Progenitor cell of endocrine pancreas (in vitro differentiated cells): ENCODE measurements around the gene RACK1. TPM values are rescaled to one million over a fixed set of nuclear protein-coding genes. Genes with fewer than 3 reads are reported as not detected.
"Not testable (repeated sequence)": the region's sequence is repeated elsewhere in the genome, so short reads cannot be mapped to it uniquely, and the experiment has no call there.

ENCODE experiments used
- DNase-seq: peaks from one replicate; pipeline ENCODE4 v3.0.0; 2021; ENCODE audit warnings: low spot score; ENCODE audit not compliant: unreplicated experiment
- H3K27ac Mint-ChIP-seq: 2 replicates; pipeline ENCODE4 v1.8.0; 2021; ENCODE audit warnings: mild to moderate bottlenecking, moderate library complexity, mixed read lengths
- H3K27me3 Mint-ChIP-seq: 2 replicates; pipeline ENCODE4 v1.8.0; 2021; ENCODE audit warnings: mixed read lengths
- H3K36me3 Mint-ChIP-seq: 2 replicates; pipeline ENCODE4 v1.8.0; 2022; ENCODE audit warnings: mixed read lengths; ENCODE audit not compliant: insufficient read depth
- H3K4me1 Mint-ChIP-seq: 2 replicates; pipeline ENCODE4 v1.8.0; 2021; ENCODE audit warnings: low read depth, mixed read lengths
- H3K4me3 Mint-ChIP-seq: 2 replicates; pipeline ENCODE4 v1.8.0; 2021; ENCODE audit warnings: low read depth, mild to moderate bottlenecking, moderate library complexity, mixed read lengths
- H3K9me3 Mint-ChIP-seq: 2 replicates; pipeline ENCODE4 v1.8.0; 2021; ENCODE audit warnings: low read depth, mixed read lengths
- CTCF ChIP-seq: fragments of 200-600 bp; sonication (generic); IDR thresholded peaks from one replicate; pipeline ENCODE4 v1.5.0; 2021; ENCODE audit warnings: antibody characterized with exemption, mild to moderate bottlenecking; ENCODE audit not compliant: unreplicated experiment
- total RNA-seq: library from RNA; stranded (reverse); gene quantifications from 2 replicates; pipeline ENCODE4 v1.2.1, GENCODE V29; 2021

The RACK1 gene
- total RNA-seq, 1 donor from 2014 or later: 1,855 TPM

- no peak overlapping the region for H3K27ac Mint-ChIP-seq
Observed at GRCh38 chr5:181282874-181283273, 39.2 kb upstream of the RACK1 start.

GRCh38 chr5:181282415-181282814 lies 38.7 kb upstream of the RACK1 start:
- H3K9me3 Mint-ChIP-seq, H3K27me3 Mint-ChIP-seq, H3K36me3 Mint-ChIP-seq, H3K27ac Mint-ChIP-seq, H3K4me3 Mint-ChIP-seq, H3K4me1 Mint-ChIP-seq, DNase-seq: not testable (repeated sequence)

More at GRCh38 chr5:181282874-181283273, 39.2 kb upstream of the RACK1 start:
- Mint-ChIP-seq H3K4me3 (peak overlapping the region; percentile 5), H3K27me3 (peaks cover 4% of the 10 kb centered on the region), H3K36me3 (no peaks in the 10 kb centered on the region), H3K9me3 (no peaks in the 10 kb centered on the region), H3K4me1 (peaks cover 8% of the 10 kb centered on the region)
- no peak for DNase-seq
- TF ChIP-seq CTCF: no peak

GRCh38 chr5:181281984-181282316 lies 38.2 kb upstream of the RACK1 start:
- H3K27me3 Mint-ChIP-seq: peaks cover 4% of the 10 kb centered on the region
- no peaks in the 10 kb centered on the region for H3K36me3 Mint-ChIP-seq
- peak overlapping the region; percentile 90 for H3K27ac Mint-ChIP-seq
- DNase-seq: no peak
- H3K4me3 Mint-ChIP-seq: no peak overlapping the region
- no peak for TF ChIP-seq CTCF
- peaks cover 8% of the 10 kb centered on the region for H3K4me1 Mint-ChIP-seq
- H3K9me3 Mint-ChIP-seq: no peaks in the 10 kb centered on the region

- no peak overlapping the region for H3K4me3 Mint-ChIP-seq
- peak; percentile 45 for DNase-seq
- peaks cover 8% of the 10 kb centered on the region for H3K4me1 Mint-ChIP-seq
- no peaks in the 10 kb centered on the region for H3K36me3 Mint-ChIP-seq
- H3K27me3 Mint-ChIP-seq: peaks cover 4% of the 10 kb centered on the region
- TF ChIP-seq CTCF: no peak
- H3K9me3 Mint-ChIP-seq: no peaks in the 10 kb centered on the region
- peak overlapping the region; percentile 90 for H3K27ac Mint-ChIP-seq
Observed at GRCh38 chr5:181281077-181281983, 37.6 kb upstream of the RACK1 start.

GRCh38 chr5:181280251-181280762 lies 36.6 kb upstream of the RACK1 start:
- Mint-ChIP-seq H3K4me3 (no peak overlapping the region), H3K9me3 (no peaks in the 10 kb centered on the region), H3K4me1 (peaks cover 8% of the 10 kb centered on the region), H3K27ac (no peak overlapping the region), H3K27me3 (peaks cover 4% of the 10 kb centered on the region), H3K36me3 (no peaks in the 10 kb centered on the region)
- DNase-seq: no peak
- no peak for TF ChIP-seq CTCF

GRCh38 chr5:181273433-181273744 lies 29.7 kb upstream of the RACK1 start:
- not testable (repeated sequence) for H3K27me3 Mint-ChIP-seq, H3K9me3 Mint-ChIP-seq, H3K4me1 Mint-ChIP-seq, H3K36me3 Mint-ChIP-seq
- peak overlapping the region; percentile 72 for H3K4me3 Mint-ChIP-seq
- TF ChIP-seq CTCF: peak; percentile 51
- DNase-seq: peak; percentile 48
- H3K27ac Mint-ChIP-seq: peak overlapping the region; percentile 93
